Measurements from ENCODE around the gene C9orf43.
"Not testable (repeated sequence)": the region's sequence is repeated elsewhere in the genome, so short reads cannot be mapped to it uniquely, and the experiment has no call there.

The C9orf43 gene

GRCh38 chr9:113436728-113437515 is 26.4 kb downstream of the C9orf43 start:
- H3K27me3 ChIP-seq (replicated peaks; ENCODE audit: control insufficient read depth, insufficient read depth, low read length): no peaks in the 10 kb centered on the region
- no peak for DNase-seq (ENCODE audit: extremely low read depth, insufficient read length)
- H3K36me3 ChIP-seq (ENCODE audit: control insufficient read depth, insufficient read depth, low read length): no peaks in the 10 kb centered on the region
- no peak overlapping the region for H3K4me3 ChIP-seq (replicated peaks; ENCODE audit: low read depth, low read length)
- no peak for TF ChIP-seq CTCF (IDR thresholded peaks at IDR 0.05; ENCODE audit: insufficient read depth, low read length, poor library complexity, severe bottlenecking)

DNA sequence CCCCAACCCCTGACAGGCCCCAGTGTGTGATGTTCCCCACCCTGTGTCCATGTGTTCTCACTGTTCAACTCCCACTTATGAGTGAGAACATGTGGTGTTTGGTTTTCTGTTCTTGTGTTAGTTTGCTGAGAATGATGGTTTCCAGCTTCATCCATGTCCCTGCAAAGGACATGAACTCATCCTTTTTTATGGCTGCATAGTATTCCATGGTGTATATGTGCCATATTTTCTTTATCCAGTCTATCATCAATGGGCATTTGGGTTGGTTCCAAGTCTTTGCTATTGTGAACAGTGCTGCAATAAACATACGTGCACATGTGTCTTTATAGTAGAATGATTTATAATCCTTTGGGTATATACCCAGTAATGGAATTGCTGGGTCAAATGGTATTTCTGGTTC is 27.2 kb downstream of the C9orf43 start:
- H3K36me3 ChIP-seq (ENCODE audit: control insufficient read depth, insufficient read depth, low read length); DNase-seq (ENCODE audit: extremely low read depth, insufficient read length); H3K4me3 ChIP-seq (replicated peaks; ENCODE audit: low read depth, low read length); H3K27me3 ChIP-seq (replicated peaks; ENCODE audit: control insufficient read depth, insufficient read depth, low read length): not testable (repeated sequence)

DNA sequence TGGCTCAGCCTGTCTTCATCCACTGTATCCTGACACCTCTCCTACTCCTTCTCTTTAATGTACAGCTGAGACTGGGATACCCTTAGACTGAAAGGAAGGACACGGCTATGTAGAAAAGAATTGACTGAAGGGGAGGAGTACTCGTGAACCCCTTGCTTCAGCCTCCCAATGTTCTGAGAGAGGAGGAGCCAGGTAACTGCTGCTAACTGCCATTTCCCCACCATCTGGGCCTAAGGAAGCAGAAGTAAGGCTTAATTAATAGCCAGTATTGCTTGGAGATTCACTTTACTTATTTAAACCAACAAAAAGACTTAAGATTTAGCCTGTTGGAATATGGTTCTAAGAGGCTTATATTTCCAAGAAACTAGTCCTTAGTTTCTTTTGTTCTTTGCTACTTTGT is 34.2 kb downstream of the C9orf43 start:
- DNase-seq (ENCODE audit: extremely low read depth, insufficient read length): no peak
- Histone ChIP-seq H3K4me3 (replicated peaks; ENCODE audit: low read depth, low read length) (no peak overlapping the region), H3K27me3 (replicated peaks; ENCODE audit: control insufficient read depth, insufficient read depth, low read length) (no peaks in the 10 kb centered on the region), H3K36me3 (ENCODE audit: control insufficient read depth, insufficient read depth, low read length) (no peaks in the 10 kb centered on the region)
- no peak for TF ChIP-seq CTCF (IDR thresholded peaks at IDR 0.05; ENCODE audit: insufficient read depth, low read length, poor library complexity, severe bottlenecking)

GRCh38 chr9:113446323-113446740 is 35.8 kb downstream of the C9orf43 start:
- Histone ChIP-seq H3K36me3 (ENCODE audit: control insufficient read depth, insufficient read depth, low read length) (no peaks in the 10 kb centered on the region), H3K27me3 (replicated peaks; ENCODE audit: control insufficient read depth, insufficient read depth, low read length) (no peaks in the 10 kb centered on the region), H3K4me3 (replicated peaks; ENCODE audit: low read depth, low read length) (no peak overlapping the region)
- no peak for DNase-seq (ENCODE audit: extremely low read depth, insufficient read length)
- peak; percentile 43 for TF ChIP-seq CTCF (IDR thresholded peaks at IDR 0.05; ENCODE audit: insufficient read depth, low read length, poor library complexity, severe bottlenecking)

DNA sequence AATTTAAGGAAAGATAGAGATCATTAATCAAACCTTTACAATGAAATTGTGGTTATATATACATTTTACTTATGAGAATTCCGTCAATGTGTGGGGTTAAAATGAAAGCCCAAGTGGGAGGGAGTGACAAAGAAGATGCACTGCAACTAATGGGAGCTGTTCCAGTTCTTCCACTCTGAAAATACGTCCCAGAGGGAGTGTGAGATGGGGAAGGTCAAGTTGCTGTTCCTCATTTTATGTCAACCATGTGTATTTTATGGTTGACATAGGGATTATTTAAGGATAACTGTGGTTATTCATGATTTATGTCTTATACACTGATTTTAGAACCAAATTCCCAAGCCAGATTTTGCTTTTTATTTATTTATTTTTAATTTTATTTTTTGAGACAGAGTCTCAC is 38.8 kb downstream of the C9orf43 start:
- no peaks in the 10 kb centered on the region for H3K27me3 ChIP-seq (replicated peaks; ENCODE audit: control insufficient read depth, insufficient read depth, low read length)
- H3K4me3 ChIP-seq (replicated peaks; ENCODE audit: low read depth, low read length): no peak overlapping the region
- TF ChIP-seq CTCF (IDR thresholded peaks at IDR 0.05; ENCODE audit: insufficient read depth, low read length, poor library complexity, severe bottlenecking): no peak
- no peaks in the 10 kb centered on the region for H3K36me3 ChIP-seq (ENCODE audit: control insufficient read depth, insufficient read depth, low read length)
- no peak for DNase-seq (ENCODE audit: extremely low read depth, insufficient read length)

DNA sequence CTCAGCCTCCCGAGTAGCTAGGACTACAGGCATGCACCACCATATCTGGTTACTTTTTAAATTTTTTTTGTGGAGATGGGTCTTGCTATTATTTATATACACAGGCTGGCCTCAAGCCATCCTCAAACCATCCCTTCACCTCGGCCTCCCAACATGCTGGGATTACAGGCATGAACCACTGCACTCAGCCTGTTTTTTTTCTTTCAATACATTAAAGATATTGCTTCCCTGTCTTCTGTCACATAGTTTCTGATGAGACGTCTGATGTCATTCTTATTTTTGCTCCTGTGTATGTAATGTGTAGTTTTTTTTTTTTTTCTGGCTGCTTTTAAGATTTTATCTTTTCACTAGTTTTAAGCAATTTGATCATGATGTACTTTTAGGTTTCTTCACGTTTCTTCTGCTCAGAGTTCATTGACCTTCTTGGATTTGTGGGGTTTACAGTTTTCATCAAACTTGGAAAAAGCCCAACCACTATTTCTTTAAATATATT is 41.6 kb downstream of the C9orf43 start:
- no peaks in the 10 kb centered on the region for H3K27me3 ChIP-seq (replicated peaks; ENCODE audit: control insufficient read depth, insufficient read depth, low read length)
- no peaks in the 10 kb centered on the region for H3K36me3 ChIP-seq (ENCODE audit: control insufficient read depth, insufficient read depth, low read length)
- no peak overlapping the region for H3K4me3 ChIP-seq (replicated peaks; ENCODE audit: low read depth, low read length)
- no peak for TF ChIP-seq CTCF (IDR thresholded peaks at IDR 0.05; ENCODE audit: insufficient read depth, low read length, poor library complexity, severe bottlenecking)
- no peak for DNase-seq (ENCODE audit: extremely low read depth, insufficient read length)
